Neutrophil (primary cell): ENCODE results near the gene DLK1.

Source experiments
- H3K27ac ChIP-seq: fragments of 200-600 bp; sonication (generic); 2 replicates; pipeline ENCODE4 v1.5.1; 2016; ENCODE audit warnings: mild to moderate bottlenecking, moderate library complexity
- H3K27me3 ChIP-seq: fragments of 200-600 bp; sonication (generic); 2 replicates; pipeline ENCODE4 v1.6.0; 2016; ENCODE audit warnings: mild to moderate bottlenecking
- H3K36me3 ChIP-seq: fragments of 200-600 bp; sonication (generic); 2 replicates; pipeline ENCODE4 v1.5.1; 2017
- H3K4me1 ChIP-seq, 2 experiments: fragments of 200-600 bp in 1 of 2; sonication (generic) in 1 of 2; 1 replicate in 1 of 2; 2 replicates in 1 of 2; pipeline versions ENCODE4 v1.5.1 to v1.6.1; 2013 to 2016; ENCODE audit warnings: low read depth in 1 of 2, low read length in 1 of 2, mild to moderate bottlenecking in 1 of 2, moderate library complexity in 1 of 2; ENCODE audit not compliant: control insufficient read depth in 1 of 2, insufficient read depth in 1 of 2
- H3K4me3 ChIP-seq, 2 experiments: fragments of 200-600 bp in 1 of 2; sonication (generic) in 1 of 2; 1 replicate in 1 of 2; 2 replicates in 1 of 2; pipeline ENCODE4 v1.5.1; 2013 to 2016; ENCODE audit warnings: low read depth in 1 of 2, low read length in 1 of 2, mild to moderate bottlenecking in 1 of 2, moderate library complexity in 1 of 2
- H3K9me3 ChIP-seq: fragments of 200-600 bp; sonication (generic); 2 replicates; pipeline ENCODE4 v1.5.1; 2016
- CTCF ChIP-seq: fragments of 200-600 bp; sonication (generic); IDR thresholded peaks from 2 replicates; pipeline ENCODE4 v1.5.1; 2016; ENCODE audit warnings: antibody characterized with exemption

DLK1 gene

GRCh38 chr14:100735271-100735670 is 8.6 kb downstream of the DLK1 start:
- peaks cover 6% of the 10 kb centered on the region for H3K27me3 ChIP-seq
- TF ChIP-seq CTCF = no peak
- H3K27ac ChIP-seq = no peak overlapping the region
- no peak overlapping the region for H3K4me3 ChIP-seq
- no peaks in the 10 kb centered on the region for H3K4me1 ChIP-seq
- H3K36me3 ChIP-seq = no peaks in the 10 kb centered on the region
- no peaks in the 10 kb centered on the region for H3K9me3 ChIP-seq

- H3K4me1 ChIP-seq = no peaks in the 10 kb centered on the region
- H3K36me3 ChIP-seq = no peaks in the 10 kb centered on the region
- no peak for TF ChIP-seq CTCF
- no peaks in the 10 kb centered on the region for H3K9me3 ChIP-seq
- no peak overlapping the region for H3K27ac ChIP-seq
- H3K27me3 ChIP-seq = no peaks in the 10 kb centered on the region
- no peak overlapping the region for H3K4me3 ChIP-seq
Observed at GRCh38 chr14:100736269-100737180, 9.8 kb downstream of the DLK1 start.

- no peaks in the 10 kb centered on the region for H3K36me3 ChIP-seq
- H3K27ac ChIP-seq = no peak overlapping the region
- no peak overlapping the region for H3K4me3 ChIP-seq
- TF ChIP-seq CTCF = no peak
- H3K4me1 ChIP-seq = no peaks in the 10 kb centered on the region
- no peaks in the 10 kb centered on the region for H3K27me3 ChIP-seq
- H3K9me3 ChIP-seq = no peaks in the 10 kb centered on the region
Observed at GRCh38 chr14:100737526-100737925, 10.8 kb downstream of the DLK1 start.

GRCh38 chr14:100738269-100738691 is 11.6 kb downstream of the DLK1 start:
- Histone ChIP-seq H3K27me3 (no peaks in the 10 kb centered on the region), H3K9me3 (no peaks in the 10 kb centered on the region), H3K4me3 (no peak overlapping the region), H3K27ac (no peak overlapping the region), H3K4me1 (no peaks in the 10 kb centered on the region), H3K36me3 (no peaks in the 10 kb centered on the region)
- no peak for TF ChIP-seq CTCF

GRCh38 chr14:100738704-100739131 is 12.0 kb downstream of the DLK1 start:
- H3K4me1 ChIP-seq = no peaks in the 10 kb centered on the region
- H3K36me3 ChIP-seq = no peaks in the 10 kb centered on the region
- H3K4me3 ChIP-seq = no peak overlapping the region
- no peaks in the 10 kb centered on the region for H3K27me3 ChIP-seq
- no peak overlapping the region for H3K27ac ChIP-seq
- no peak for TF ChIP-seq CTCF
- no peaks in the 10 kb centered on the region for H3K9me3 ChIP-seq
